ENCODE data around the gene COL4A1. TPM values are rescaled to one million over a fixed set of nuclear protein-coding genes. Genes with fewer than 3 reads are reported as not detected.

COL4A1 gene
- polyA plus RNA-seq, 1 donor from 2014 or later: not detected

- H3K27ac Mint-ChIP-seq: no peak overlapping the region
- no peaks in the 10 kb centered on the region for H3K36me3 Mint-ChIP-seq
- no peak overlapping the region for H3K4me3 Mint-ChIP-seq
- peaks cover 14% of the 10 kb centered on the region for H3K27me3 Mint-ChIP-seq
- no peaks in the 10 kb centered on the region for H3K9me3 Mint-ChIP-seq
- H3K4me1 Mint-ChIP-seq: peaks cover 0 to 2% (median 0%) of the 10 kb centered on the region in 3 donors
Measured at GRCh38 chr13:110131424-110131823, 175.5 kb downstream of the COL4A1 start.

GRCh38 chr13:110130431-110130830 is 176.5 kb downstream of the COL4A1 start:
- H3K27ac Mint-ChIP-seq: no peak overlapping the region
- peaks cover 11% of the 10 kb centered on the region for H3K27me3 Mint-ChIP-seq
- H3K36me3 Mint-ChIP-seq: no peaks in the 10 kb centered on the region
- no peaks in the 10 kb centered on the region for H3K9me3 Mint-ChIP-seq
- peaks cover 0 to 2% (median 0%) of the 10 kb centered on the region in 3 donors for H3K4me1 Mint-ChIP-seq
- H3K4me3 Mint-ChIP-seq: no peak overlapping the region

GRCh38 chr13:110129539-110130186 is 177.3 kb downstream of the COL4A1 start:
- Mint-ChIP-seq H3K4me1 (peaks cover 0 to 2% (median 0%) of the 10 kb centered on the region in 3 donors), H3K27me3 (peaks cover 14% of the 10 kb centered on the region), H3K9me3 (peaks cover 0 to 1% (median 0%) of the 10 kb centered on the region in 3 donors), H3K27ac (no peak overlapping the region), H3K36me3 (no peaks in the 10 kb centered on the region), H3K4me3 (no peak overlapping the region)

GRCh38 chr13:110129076-110129475 is 177.9 kb downstream of the COL4A1 start:
- H3K4me1 Mint-ChIP-seq: peaks cover 0 to 2% (median 0%) of the 10 kb centered on the region in 3 donors
- H3K27me3 Mint-ChIP-seq: peaks cover 14% of the 10 kb centered on the region
- H3K9me3 Mint-ChIP-seq: peaks cover 0 to 1% (median 0%) of the 10 kb centered on the region in 3 donors
- H3K27ac Mint-ChIP-seq: no peak overlapping the region
- no peak overlapping the region for H3K4me3 Mint-ChIP-seq
- no peaks in the 10 kb centered on the region for H3K36me3 Mint-ChIP-seq

GRCh38 chr13:110128546-110128945 is 178.4 kb downstream of the COL4A1 start:
- peaks cover 13% of the 10 kb centered on the region for H3K27me3 Mint-ChIP-seq
- H3K4me1 Mint-ChIP-seq: peaks cover 0 to 2% (median 0%) of the 10 kb centered on the region in 3 donors

GRCh38 chr13:110127986-110128511 is 178.9 kb downstream of the COL4A1 start:
- Mint-ChIP-seq H3K27ac (no peak overlapping the region), H3K4me1 (peaks cover 0 to 2% (median 0%) of the 10 kb centered on the region in 3 donors), H3K27me3 (peaks cover 11% of the 10 kb centered on the region), H3K36me3 (no peaks in the 10 kb centered on the region), H3K4me3 (no peak overlapping the region), H3K9me3 (peaks cover 0 to 1% (median 0%) of the 10 kb centered on the region in 3 donors)

More at GRCh38 chr13:110128546-110128945, 178.4 kb downstream of the COL4A1 start:
- no peaks in the 10 kb centered on the region for H3K36me3 Mint-ChIP-seq
- H3K9me3 Mint-ChIP-seq: peaks cover 0 to 1% (median 0%) of the 10 kb centered on the region in 3 donors
- H3K4me3 Mint-ChIP-seq: no peak overlapping the region
- H3K27ac Mint-ChIP-seq: no peak overlapping the region

- Mint-ChIP-seq H3K4me3 (no peak overlapping the region), H3K36me3 (no peaks in the 10 kb centered on the region), H3K27ac (no peak overlapping the region), H3K9me3 (peaks cover 0 to 1% (median 0%) of the 10 kb centered on the region in 3 donors), H3K27me3 (peaks cover 8% of the 10 kb centered on the region), H3K4me1 (peaks cover 0 to 2% (median 0%) of the 10 kb centered on the region in 3 donors)
Measured at GRCh38 chr13:110126391-110126961, 180.5 kb downstream of the COL4A1 start.

GRCh38 chr13:110125613-110126272 is 181.2 kb downstream of the COL4A1 start:
- Mint-ChIP-seq H3K4me3 (no peak overlapping the region), H3K36me3 (no peaks in the 10 kb centered on the region), H3K27me3 (peaks cover 9% of the 10 kb centered on the region), H3K27ac (no peak overlapping the region), H3K4me1 (peaks cover 0 to 2% (median 0%) of the 10 kb centered on the region in 3 donors), H3K9me3 (peaks cover 0 to 1% (median 0%) of the 10 kb centered on the region in 3 donors)

GRCh38 chr13:110125157-110125556 is 181.8 kb downstream of the COL4A1 start:
- H3K9me3 Mint-ChIP-seq: peaks cover 0 to 1% (median 0%) of the 10 kb centered on the region in 3 donors

GRCh38 chr13:110124201-110124940 is 182.6 kb downstream of the COL4A1 start:
- no peak overlapping the region for H3K27ac Mint-ChIP-seq
- peaks cover 12% of the 10 kb centered on the region for H3K27me3 Mint-ChIP-seq
- H3K4me3 Mint-ChIP-seq: no peak overlapping the region
- H3K4me1 Mint-ChIP-seq: no peaks in the 10 kb centered on the region
- peaks cover 0 to 1% (median 0%) of the 10 kb centered on the region in 3 donors for H3K9me3 Mint-ChIP-seq
- H3K36me3 Mint-ChIP-seq: no peaks in the 10 kb centered on the region

More at GRCh38 chr13:110125157-110125556, 181.8 kb downstream of the COL4A1 start:
- no peaks in the 10 kb centered on the region for H3K36me3 Mint-ChIP-seq
- no peak overlapping the region for H3K4me3 Mint-ChIP-seq
- H3K27me3 Mint-ChIP-seq: peaks cover 12% of the 10 kb centered on the region
- H3K27ac Mint-ChIP-seq: no peak overlapping the region
- peaks cover 0 to 2% (median 0%) of the 10 kb centered on the region in 3 donors for H3K4me1 Mint-ChIP-seq

GRCh38 chr13:110123041-110123809 is 183.7 kb downstream of the COL4A1 start:
- Mint-ChIP-seq H3K27me3 (peaks cover 12% of the 10 kb centered on the region), H3K27ac (no peak overlapping the region), H3K4me3 (no peak overlapping the region), H3K36me3 (no peaks in the 10 kb centered on the region), H3K4me1 (no peaks in the 10 kb centered on the region), H3K9me3 (peaks cover 0 to 1% (median 0%) of the 10 kb centered on the region in 3 donors)

- Mint-ChIP-seq H3K27ac (no peak overlapping the region), H3K36me3 (no peaks in the 10 kb centered on the region), H3K4me1 (no peaks in the 10 kb centered on the region), H3K4me3 (no peak overlapping the region), H3K27me3 (peaks cover 15% of the 10 kb centered on the region), H3K9me3 (peaks cover 0 to 1% (median 0%) of the 10 kb centered on the region in 3 donors)
Measured at GRCh38 chr13:110121422-110122083, 185.4 kb downstream of the COL4A1 start.
